PFSK-1 (cell line): Measurements from ENCODE around the gene RERE.
A peak's percentile ranks its signal among the peaks of the same experiment; 100 is the strongest.

Source experiments
- FOXP2 ChIP-seq: optimal IDR thresholded peaks from 2 replicates; pipeline ENCODE3; 2011; ENCODE audit warnings: borderline replicate concordance, control low read depth, inconsistent platforms; ENCODE audit not compliant: insufficient read depth; ENCODE audit errors: extremely low read length, extremely low read depth
- POLR2AphosphoS5 ChIP-seq: IDR thresholded peaks from 2 replicates; pipeline ENCODE4 v1.6.1; 2012; ENCODE audit warnings: low read depth, mild to moderate bottlenecking, control low read depth, low read length, moderate library complexity
- REST ChIP-seq, 2 experiments: IDR thresholded peaks; 2 replicates each; pipeline versions ENCODE4 v1.6.1 to v1.8.0; 2011 to 2012; ENCODE audit warnings: low read depth in 2 of 2, low read length in 2 of 2, control low read depth in 1 of 2, inconsistent platforms in 1 of 2, mild to moderate bottlenecking in 1 of 2, moderate library complexity in 1 of 2; ENCODE audit not compliant: insufficient read depth in 1 of 2
- SIN3A ChIP-seq: IDR thresholded peaks from 2 replicates; pipeline ENCODE4 v1.6.1; 2012; ENCODE audit warnings: mild to moderate bottlenecking, low read length, moderate library complexity, borderline replicate concordance; ENCODE audit not compliant: insufficient read depth
- TAF1 ChIP-seq: IDR thresholded peaks from 2 replicates; pipeline ENCODE4 v1.6.1; 2012; ENCODE audit warnings: low read length, control low read depth, borderline replicate concordance; ENCODE audit not compliant: insufficient read depth

RERE gene

GRCh38 chr1:8689431-8690252, 127.8 kb downstream of the RERE start:
- TF ChIP-seq REST (IDR thresholded peaks at IDR 0.05; ENCODE audit: insufficient read depth in 1 of 2, low read depth in 2 of 2, low read length in 2 of 2) (no peak), TAF1 (no peak), POLR2AphosphoS5 (no peak), SIN3A (no peak), FOXP2 (no peak)

- no peak for TF ChIP-seq TAF1
- no peak for TF ChIP-seq FOXP2
- TF ChIP-seq REST (IDR thresholded peaks at IDR 0.05; ENCODE audit: insufficient read depth in 1 of 2, low read depth in 2 of 2, low read length in 2 of 2): no peak
- no peak for TF ChIP-seq SIN3A
- no peak for TF ChIP-seq POLR2AphosphoS5
Observed at GRCh38 chr1:8687538-8687937, 129.9 kb downstream of the RERE start.

- no peak for TF ChIP-seq FOXP2
- peak; percentile 92; the same call in 1 of the 2 replicates for TF ChIP-seq SIN3A
- peak; percentile 34; the same call in 1 of the 2 replicates for TF ChIP-seq TAF1
Observed at GRCh38 chr1:8687039-8687438, 130.4 kb downstream of the RERE start.

GRCh38 chr1:8685463-8685862, 132.0 kb downstream of the RERE start:
- TF ChIP-seq REST (IDR thresholded peaks at IDR 0.05; ENCODE audit: insufficient read depth in 1 of 2, low read depth in 2 of 2, low read length in 2 of 2): no peak
- TF ChIP-seq FOXP2: no peak
- no peak for TF ChIP-seq POLR2AphosphoS5
- TF ChIP-seq TAF1: no peak
- TF ChIP-seq SIN3A: no peak

GRCh38 chr1:8684590-8684989, 132.8 kb downstream of the RERE start:
- TF ChIP-seq FOXP2: peak; percentile 32
- TF ChIP-seq POLR2AphosphoS5: peak; percentile 47
- peak in 1 of 2 experiments; percentile 19; a peak in 1 of 4 replicates for TF ChIP-seq REST (IDR thresholded peaks at IDR 0.05; ENCODE audit: insufficient read depth in 1 of 2, low read depth in 2 of 2, low read length in 2 of 2)
- no peak for TF ChIP-seq TAF1
- TF ChIP-seq SIN3A: peak; percentile 85
